K562 (cell line): ENCODE data around the gene HSD17B1. TPM values are rescaled to one million over a fixed set of nuclear protein-coding genes. Genes with fewer than 3 reads are reported as not detected.

ENCODE experiments used
- CREB1 ChIP-seq, 2 experiments: sonication (generic) in 1 of 2; formaldehyde crosslinking in 1 of 2; IDR thresholded peaks; 2 replicates each; pipeline versions ENCODE4 v1.6.1 to v1.8.0; 2012 to 2022; ENCODE audit warnings: inconsistent platforms in 1 of 2, mild to moderate bottlenecking in 1 of 2, missing genetic modification reagents in 1 of 2, moderate library complexity in 1 of 2
- ETS1 ChIP-seq: conservative IDR thresholded peaks from 2 replicates; pipeline ENCODE4 v1.6.1; 2011; ENCODE audit warnings: low read depth, mild to moderate bottlenecking, low read length; ENCODE audit not compliant: control insufficient read depth
- REST ChIP-seq, 2 experiments: fragments of 450-650 bp; formaldehyde crosslinking in 1 of 2; IDR thresholded peaks; 2 replicates each; pipeline versions ENCODE4 v1.4.0 to v1.6.1; 2014 to 2020; ENCODE audit warnings: mild to moderate bottlenecking in 2 of 2, borderline replicate concordance in 1 of 2, low read depth in 1 of 2
- TSC22D4 ChIP-seq: fragments of 450-650 bp; IDR thresholded peaks from 2 replicates; pipeline ENCODE4 v1.6.1; 2016; ENCODE audit warnings: missing genetic modification characterization, missing biosample characterization, control low read depth
- polyA plus RNA-seq, 8 experiments: library from polyadenylated mRNA; depleted of rRNA in 4 of 8; stranded (reverse) in 5 of 8; unstranded in 3 of 8; fragments of >200 nt; fragmentation: Nextera tagmentation in 2 of 8; fragmentation: Illumina TruSeq in 1 of 8; extraction: Ambion mirVana in 2 of 8; extraction: Trizol in 1 of 8; gene quantifications; 2 replicates each; pipeline versions ENCODE4 v1.2.1 to v1.2.3, GENCODE V29; 2011 to 2014; ENCODE audit warnings: inconsistent platforms in 1 of 8, missing spikeins in 1 of 8
- total RNA-seq, 7 experiments: library from RNA; depleted of rRNA in 6 of 7; stranded (reverse); fragments of >200 nt in 6 of 7; fragmentation: Illumina TruSeq in 2 of 7; extraction: Trizol in 2 of 7; gene quantifications; 2 replicates each; pipeline versions ENCODE4 v1.2.1 to v1.2.3, GENCODE V29; 2011 to 2021; ENCODE audit warnings: low replicate concordance in 1 of 7

HSD17B1 gene
- total and polyA plus RNA-seq, 9 of the 15 experiments (the other 6 are each of a cell fraction or from before 2014, with no cell fraction given), result 0.55 to 21.1 (median 3.6) TPM

GRCh38 chr17:42522798-42523278 is 29.9 kb upstream of the HSD17B1 start (continued):
- TF ChIP-seq REST (IDR thresholded peaks at IDR 0.05; ENCODE audit: borderline replicate concordance) (no peak), REST (CRISPR knock-in tag; IDR thresholded peaks at IDR 0.05; ENCODE audit: low read depth) (no peak), TSC22D4 (tag) (no peak), CREB1 (IDR thresholded peaks at IDR 0.05) (no peak), CREB1 (CRISPR knock-in tag; IDR thresholded peaks at IDR 0.05) (no peak), ETS1 (no peak)
